AG09319 (cell line): ENCODE results near the gene SSNA1.

Experiments
- DNase-seq: peaks from one replicate; pipeline ENCODE4 v3.0.0-alpha.2; 2010; ENCODE audit warnings: low read depth; ENCODE audit errors: extremely low read depth
- TF ChIP-seq, protein P1 (sequence below): IDR thresholded peaks from 2 replicates; pipeline ENCODE4 v1.5.1; 2011; ENCODE audit warnings: low read depth, mild to moderate bottlenecking, inconsistent platforms, low read length, moderate library complexity

The SSNA1 gene

DNA sequence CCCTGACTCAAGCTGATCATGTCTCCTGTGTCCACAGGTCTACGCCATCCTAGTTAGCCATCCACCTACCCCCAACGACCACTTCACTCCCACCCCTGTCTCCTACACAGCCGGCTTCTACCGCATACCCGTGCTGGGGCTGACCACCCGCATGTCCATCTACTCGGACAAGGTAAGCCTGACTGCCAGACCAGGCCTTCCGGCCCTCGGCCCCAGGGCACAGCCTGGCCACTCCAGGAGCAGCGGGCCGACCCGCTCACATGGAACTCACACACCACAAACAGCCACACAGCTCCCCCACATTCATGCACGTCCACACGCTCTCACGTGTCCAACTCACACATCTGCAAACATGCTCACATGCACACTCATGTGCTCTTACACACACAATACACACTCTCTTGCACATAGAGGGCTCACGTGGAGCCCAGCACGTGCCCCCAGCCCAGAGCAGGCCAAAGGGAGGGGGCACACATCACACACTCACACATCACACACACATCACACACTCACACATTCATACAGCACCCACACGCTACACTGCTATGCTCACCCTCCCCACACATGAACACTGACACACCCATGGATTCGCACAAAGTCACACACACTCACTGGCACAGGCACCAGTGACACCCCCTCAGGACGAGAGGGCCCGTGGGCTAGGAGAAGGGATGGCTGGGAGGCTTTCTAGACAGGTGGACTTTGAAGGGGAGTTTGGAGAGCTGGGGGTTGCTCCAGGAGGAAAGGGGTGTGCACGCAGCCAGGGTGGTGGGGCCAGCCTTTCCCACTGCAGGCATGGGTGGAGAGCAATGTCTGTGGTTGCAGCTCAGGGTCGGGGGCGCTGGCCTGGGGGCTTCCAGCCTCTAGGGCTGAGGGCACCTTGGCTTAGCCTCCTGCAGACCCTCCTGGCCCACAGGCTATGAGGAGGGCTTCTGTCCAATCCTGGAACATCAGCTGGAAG, 46.2 kb upstream of the SSNA1 start:
- TF ChIP-seq, protein P1, sequence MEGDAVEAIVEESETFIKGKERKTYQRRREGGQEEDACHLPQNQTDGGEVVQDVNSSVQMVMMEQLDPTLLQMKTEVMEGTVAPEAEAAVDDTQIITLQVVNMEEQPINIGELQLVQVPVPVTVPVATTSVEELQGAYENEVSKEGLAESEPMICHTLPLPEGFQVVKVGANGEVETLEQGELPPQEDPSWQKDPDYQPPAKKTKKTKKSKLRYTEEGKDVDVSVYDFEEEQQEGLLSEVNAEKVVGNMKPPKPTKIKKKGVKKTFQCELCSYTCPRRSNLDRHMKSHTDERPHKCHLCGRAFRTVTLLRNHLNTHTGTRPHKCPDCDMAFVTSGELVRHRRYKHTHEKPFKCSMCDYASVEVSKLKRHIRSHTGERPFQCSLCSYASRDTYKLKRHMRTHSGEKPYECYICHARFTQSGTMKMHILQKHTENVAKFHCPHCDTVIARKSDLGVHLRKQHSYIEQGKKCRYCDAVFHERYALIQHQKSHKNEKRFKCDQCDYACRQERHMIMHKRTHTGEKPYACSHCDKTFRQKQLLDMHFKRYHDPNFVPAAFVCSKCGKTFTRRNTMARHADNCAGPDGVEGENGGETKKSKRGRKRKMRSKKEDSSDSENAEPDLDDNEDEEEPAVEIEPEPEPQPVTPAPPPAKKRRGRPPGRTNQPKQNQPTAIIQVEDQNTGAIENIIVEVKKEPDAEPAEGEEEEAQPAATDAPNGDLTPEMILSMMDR = no peak

DNA sequence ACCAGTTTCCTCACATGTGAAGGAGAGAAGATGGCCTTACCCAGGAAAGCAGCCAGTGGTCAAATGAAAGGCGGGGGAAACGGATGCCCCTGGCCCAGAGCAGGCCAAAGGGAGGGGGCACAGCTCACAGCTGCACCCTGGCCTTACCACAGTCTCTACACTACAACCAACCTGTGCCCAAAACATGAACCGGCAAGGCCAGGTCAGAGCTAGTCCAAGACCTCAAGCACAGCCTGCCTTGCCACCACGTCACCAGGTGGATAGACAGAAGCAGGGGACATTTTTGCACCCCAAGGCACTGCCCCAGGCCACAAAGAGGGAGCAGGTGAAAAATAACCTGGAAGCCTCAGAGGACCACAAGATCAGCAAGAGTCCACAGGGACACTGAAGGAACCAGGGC, 45.0 kb upstream of the SSNA1 start:
- TF ChIP-seq, protein P1 = no peak
- no peak for DNase-seq

More for the DNA sequence above, 46.2 kb upstream of the SSNA1 start:
- no peak for DNase-seq

- TF ChIP-seq, protein P1 = no peak
These were observed 42.5 kb upstream of the SSNA1 start for GRCh38 chr9:137145731-137146526.

GRCh38 chr9:137146527-137146918, 42.0 kb upstream of the SSNA1 start:
- DNase-seq = no peak
- TF ChIP-seq, protein P1 = no peak

More at GRCh38 chr9:137145731-137146526, 42.5 kb upstream of the SSNA1 start:
- no peak for DNase-seq

DNA sequence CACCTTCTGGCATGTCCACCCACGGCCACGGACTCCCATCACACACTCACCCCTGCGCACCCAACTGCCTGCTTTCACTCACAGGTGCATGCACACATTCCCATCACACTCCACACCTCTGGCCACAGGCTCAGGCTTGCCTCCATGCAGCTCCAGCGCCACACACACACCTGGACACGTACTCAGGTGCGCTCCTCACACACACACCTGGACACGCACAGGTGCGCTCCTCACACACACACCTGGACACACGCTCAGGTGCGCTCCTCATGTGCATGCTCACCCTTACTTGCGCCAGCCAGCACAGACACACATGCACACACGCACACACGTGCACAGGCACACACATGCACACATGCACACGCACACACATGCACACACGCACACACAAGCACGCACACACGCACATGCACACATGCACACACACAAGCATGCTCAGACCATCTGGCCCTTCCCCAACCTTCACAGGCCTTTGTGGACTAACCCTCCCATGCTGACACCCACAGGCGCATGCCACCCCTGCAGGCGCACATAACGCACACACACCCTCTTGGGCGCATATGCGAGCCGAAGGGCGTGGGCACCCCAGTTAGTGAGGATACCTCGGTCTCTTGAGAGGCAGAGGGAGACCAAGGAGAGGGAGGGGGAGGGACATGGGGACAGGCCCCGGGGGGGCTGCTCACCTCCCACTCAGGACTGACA, 41.2 kb upstream of the SSNA1 start:
- TF ChIP-seq, protein P1 = no peak
- DNase-seq = no peak

DNA sequence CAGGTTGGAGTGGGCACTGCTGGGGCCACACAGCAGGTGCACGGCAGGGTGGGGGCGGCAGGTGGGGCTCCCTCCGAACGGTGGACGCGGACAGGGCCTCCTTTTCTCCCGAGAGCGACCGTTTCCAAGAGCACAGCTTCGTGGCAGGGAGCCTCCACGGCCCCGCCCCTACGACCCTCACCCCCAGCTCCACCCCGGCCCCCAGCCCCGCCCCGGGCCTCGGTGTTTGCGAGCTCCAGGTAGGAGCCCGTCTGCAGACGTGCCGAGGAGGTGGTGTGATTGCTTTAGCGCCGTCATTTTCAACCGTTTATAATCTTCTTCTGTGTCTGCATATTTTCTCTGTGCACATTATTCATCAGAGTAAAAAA, 40.7 kb upstream of the SSNA1 start:
- TF ChIP-seq, protein P1 = no peak
- DNase-seq = no peak
